ENCODE measurements around the gene PLA1A.

Gene PLA1A, protein sequence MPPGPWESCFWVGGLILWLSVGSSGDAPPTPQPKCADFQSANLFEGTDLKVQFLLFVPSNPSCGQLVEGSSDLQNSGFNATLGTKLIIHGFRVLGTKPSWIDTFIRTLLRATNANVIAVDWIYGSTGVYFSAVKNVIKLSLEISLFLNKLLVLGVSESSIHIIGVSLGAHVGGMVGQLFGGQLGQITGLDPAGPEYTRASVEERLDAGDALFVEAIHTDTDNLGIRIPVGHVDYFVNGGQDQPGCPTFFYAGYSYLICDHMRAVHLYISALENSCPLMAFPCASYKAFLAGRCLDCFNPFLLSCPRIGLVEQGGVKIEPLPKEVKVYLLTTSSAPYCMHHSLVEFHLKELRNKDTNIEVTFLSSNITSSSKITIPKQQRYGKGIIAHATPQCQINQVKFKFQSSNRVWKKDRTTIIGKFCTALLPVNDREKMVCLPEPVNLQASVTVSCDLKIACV

DNA sequence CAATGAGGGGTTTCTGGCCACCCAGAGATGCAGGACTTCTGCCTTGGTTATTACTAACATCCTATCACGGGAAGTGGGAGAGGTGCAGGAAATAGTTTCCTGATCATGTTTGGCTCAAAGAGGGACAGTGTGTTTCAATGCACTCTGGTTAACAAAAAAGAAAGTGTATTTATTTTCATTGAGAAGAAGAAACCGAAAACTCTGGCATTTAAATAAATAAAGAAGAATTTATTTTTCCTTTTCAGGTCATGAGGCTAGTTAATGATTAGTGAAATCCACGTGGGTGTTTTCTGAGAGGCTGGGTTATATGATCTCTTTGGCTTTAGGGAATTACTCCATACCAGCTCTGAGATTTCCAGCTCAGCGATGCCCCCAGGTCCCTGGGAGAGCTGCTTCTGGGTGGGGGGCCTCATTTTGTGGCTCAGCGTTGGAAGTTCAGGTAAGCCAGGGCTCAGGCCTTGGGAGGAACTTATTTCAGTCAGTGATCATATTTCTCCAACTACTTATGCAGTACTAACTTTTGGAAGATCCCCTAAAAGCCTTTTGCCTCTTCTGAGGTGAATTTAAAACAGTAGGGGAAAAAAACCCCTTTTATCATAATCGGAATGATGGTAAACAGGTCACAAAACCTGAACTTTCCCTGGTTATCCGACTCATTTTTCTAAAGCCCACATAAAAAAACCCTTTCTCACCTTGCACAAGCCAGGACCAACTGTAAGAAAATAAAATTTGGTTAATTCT, at the start of gene PLA1A:
PLA1A (plus strand) TSS at position 338 of the 741 bp plus-strand sequence; CDS start at position 367, 29 bp downstream.
- TF ChIP-seq ZNF623 (tag by site-specific recombination; IDR thresholded peaks at IDR 0.05): no peak
- no peak for TF ChIP-seq GLI4 (tag by site-specific recombination; IDR thresholded peaks at IDR 0.05)
- no peak within 1 kb of the TSS for H3K4me3 ChIP-seq (ENCODE audit: low read depth, low read length)
- POLR2A ChIA-PET: no interaction called here
- CTCF ChIA-PET: no interaction called here
- H3K27ac ChIP-seq (ENCODE audit: extremely low read depth, low read depth, low read length): no peak within 1 kb of the TSS
- no peaks in the 10 kb centered on the region for H3K4me1 ChIP-seq (ENCODE audit: control insufficient read depth, insufficient read depth, low read length)
- H3K36me3 ChIP-seq (ENCODE audit: control insufficient read depth in 2 of 2, insufficient read depth in 1 of 2, low read length in 2 of 2): no peaks in the 10 kb centered on the region
- no peaks in the 10 kb centered on the region for H3K9me3 ChIP-seq (ENCODE audit: control insufficient read depth, insufficient read depth, low read depth, low read length)

GRCh38 chr3:119548341-119548740, 49.3 kb upstream of the PLA1A start:
- TF ChIP-seq SALL2 (tag by site-specific recombination; IDR thresholded peaks at IDR 0.05; ENCODE audit: borderline replicate concordance) (no peak), ZNF76 (tag by site-specific recombination; IDR thresholded peaks at IDR 0.05; ENCODE audit: borderline replicate concordance, low read depth) (no peak), ZNF449 (tag by site-specific recombination; IDR thresholded peaks at IDR 0.05) (no peak), ZNF2 (tag by site-specific recombination; IDR thresholded peaks at IDR 0.05) (no peak), ZNF518A (tag by site-specific recombination; conservative IDR thresholded peaks at IDR 0.05; ENCODE audit: low read depth) (no peak), MEIS1 (CRISPR knock-in tag; IDR thresholded peaks at IDR 0.05; ENCODE audit: borderline replicate concordance) (no peak), ZNF138 (tag by site-specific recombination; IDR thresholded peaks at IDR 0.05; ENCODE audit: borderline replicate concordance) (no peak), ZNF560 (tag by site-specific recombination; IDR thresholded peaks at IDR 0.05; ENCODE audit: borderline replicate concordance) (no peak), ZNF335 (tag by site-specific recombination; conservative IDR thresholded peaks at IDR 0.05) (no peak), FEZF1 (tag by site-specific recombination; IDR thresholded peaks at IDR 0.05) (no peak), ZNF561 (tag by site-specific recombination; IDR thresholded peaks at IDR 0.05; ENCODE audit: borderline replicate concordance) (no peak), ZNF157 (tag by site-specific recombination; IDR thresholded peaks at IDR 0.05) (no peak), ZNF529 (tag by site-specific recombination; IDR thresholded peaks at IDR 0.05; ENCODE audit: insufficient replicate concordance) (no peak), ZNF670 (tag by site-specific recombination; IDR thresholded peaks at IDR 0.05; ENCODE audit: low read depth) (no peak), ZNF221 (tag by site-specific recombination; IDR thresholded peaks at IDR 0.05; ENCODE audit: borderline replicate concordance) (no peak), ZNF623 (tag by site-specific recombination; IDR thresholded peaks at IDR 0.05) (no peak), ZNF544 (tag by site-specific recombination; IDR thresholded peaks at IDR 0.05) (no peak), ZSCAN5A (tag by site-specific recombination; IDR thresholded peaks at IDR 0.05) (no peak)
- TF ChIP-seq, protein P1, sequence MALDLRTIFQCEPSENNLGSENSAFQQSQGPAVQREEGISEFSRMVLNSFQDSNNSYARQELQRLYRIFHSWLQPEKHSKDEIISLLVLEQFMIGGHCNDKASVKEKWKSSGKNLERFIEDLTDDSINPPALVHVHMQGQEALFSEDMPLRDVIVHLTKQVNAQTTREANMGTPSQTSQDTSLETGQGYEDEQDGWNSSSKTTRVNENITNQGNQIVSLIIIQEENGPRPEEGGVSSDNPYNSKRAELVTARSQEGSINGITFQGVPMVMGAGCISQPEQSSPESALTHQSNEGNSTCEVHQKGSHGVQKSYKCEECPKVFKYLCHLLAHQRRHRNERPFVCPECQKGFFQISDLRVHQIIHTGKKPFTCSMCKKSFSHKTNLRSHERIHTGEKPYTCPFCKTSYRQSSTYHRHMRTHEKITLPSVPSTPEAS (tag by site-specific recombination; IDR thresholded peaks at IDR 0.05): no peak
- no peak overlapping the region for H3K4me3 ChIP-seq (ENCODE audit: low read depth, low read length)
- H3K4me1 ChIP-seq (ENCODE audit: control insufficient read depth, insufficient read depth, low read length): no peaks in the 10 kb centered on the region
- no peak overlapping the region for H3K27ac ChIP-seq (ENCODE audit: extremely low read depth, low read depth, low read length)
- ChIA-PET CTCF (no interaction called here), POLR2A (no interaction called here)
- H3K36me3 ChIP-seq (ENCODE audit: control insufficient read depth in 2 of 2, insufficient read depth in 1 of 2, low read length in 2 of 2): no peaks in the 10 kb centered on the region
- no peaks in the 10 kb centered on the region for H3K9me3 ChIP-seq (ENCODE audit: control insufficient read depth, insufficient read depth, low read depth, low read length)
